Measurements from ENCODE around the gene CALM3. TPM values are rescaled to one million over a fixed set of nuclear protein-coding genes. Genes with fewer than 3 reads are reported as not detected.

The CALM3 gene
- total RNA-seq, 3 donors from 2014 or later = 85.9 to 129 (median 86.6) TPM

GRCh38 chr19:46656541-46656940, 55.4 kb downstream of the CALM3 start:
- Histone ChIP-seq H3K36me3 (no peaks in the 10 kb centered on the region), H3K27ac (no peak overlapping the region), H3K27me3 (peaks cover 0 to 18% of the 10 kb centered on the region in 2 donors), H3K9me3 (no peaks in the 10 kb centered on the region), H3K4me1 (peaks cover 5 to 12% of the 10 kb centered on the region in 2 donors), H3K4me3 (no peak overlapping the region)
- DNase-seq (ENCODE audit: low spot score in 2 of 2) = no peak
- TF ChIP-seq CTCF (IDR thresholded peaks at IDR 0.05) (no peak), POLR2AphosphoS5 (IDR thresholded peaks at IDR 0.05) (no peak), POLR2A (IDR thresholded peaks at IDR 0.05) (no peak)
- intact Hi-C loops (cut with DNase I; ENCODE audit: low total_unique reads) = no loop called here

GRCh38 chr19:46659151-46660007, 58.2 kb downstream of the CALM3 start:
- peak overlapping the region; percentile 54 to 88 (median 63) for H3K4me3 ChIP-seq

GRCh38 chr19:46660008-46660517, 58.9 kb downstream of the CALM3 start:
- Histone ChIP-seq H3K36me3 (no peaks in the 10 kb centered on the region), H3K27ac (peak overlapping the region; percentile 67 to 82), H3K27me3 (peaks cover 0 to 18% of the 10 kb centered on the region in 2 donors), H3K9me3 (no peaks in the 10 kb centered on the region), H3K4me1 (peaks cover 5 to 12% of the 10 kb centered on the region in 2 donors), H3K4me3 (peak overlapping the region; percentile 54 to 88 (median 63))
- DNase-seq (ENCODE audit: low spot score in 2 of 2) = no peak
- TF ChIP-seq CTCF (IDR thresholded peaks at IDR 0.05) = no peak
- no peak for TF ChIP-seq POLR2AphosphoS5 (IDR thresholded peaks at IDR 0.05)
- TF ChIP-seq POLR2A (IDR thresholded peaks at IDR 0.05) = no peak
- intact Hi-C loops (cut with DNase I; ENCODE audit: low total_unique reads) = loop anchor here (5.0 kb wide), 1 partner anchor 43 kb away; no protein-coding TSS in a partner anchor

More at GRCh38 chr19:46659151-46660007, 58.2 kb downstream of the CALM3 start:
- no peak for DNase-seq (ENCODE audit: low spot score in 2 of 2)
- Histone ChIP-seq H3K9me3 (no peaks in the 10 kb centered on the region), H3K36me3 (no peaks in the 10 kb centered on the region), H3K4me1 (peaks cover 5 to 12% of the 10 kb centered on the region in 2 donors), H3K27me3 (peaks cover 0 to 18% of the 10 kb centered on the region in 2 donors), H3K27ac (peak overlapping the region; percentile 38 to 50)
- TF ChIP-seq CTCF (IDR thresholded peaks at IDR 0.05) = no peak
- no peak for TF ChIP-seq POLR2A (IDR thresholded peaks at IDR 0.05)
- no peak for TF ChIP-seq POLR2AphosphoS5 (IDR thresholded peaks at IDR 0.05)
- intact Hi-C loops (cut with DNase I; ENCODE audit: low total_unique reads) = loop anchor here (5.0 kb wide), 1 partner anchor 42 kb away; no protein-coding TSS in a partner anchor

Other genes starting within 250 kb of the CALM3 start
- 10 to 100 TPM in 2 of 3 donors, 1 to 10 TPM in 1; 2.2 to 29.7 (median 16.4) TPM for gene CCDC8, start 187.8 kb upstream of the CALM3 start, total RNA-seq
- gene PNMA8C, start 172.4 kb upstream of the CALM3 start, total RNA-seq = under 1 TPM in 2 of 3 donors, not detected in 1; 0.59 to 0.98 TPM
- gene PNMA8A, start 129.8 kb upstream of the CALM3 start, total RNA-seq = 1 to 10 TPM in 2 of 3 donors, under 1 TPM in 1; 0.80 to 8.8 (median 2.3) TPM
- 1 to 10 TPM; 1.6 to 4.2 (median 2.2) TPM for gene PNMA8B, start 105.5 kb upstream of the CALM3 start, total RNA-seq
- 1 to 10 TPM in 2 of 3 donors, under 1 TPM in 1; 0.29 to 6.9 (median 1.3) TPM for gene PTGIR, start 23.8 kb downstream of the CALM3 start, total RNA-seq
- not detected for gene GNG8, start 34.9 kb downstream of the CALM3 start, total RNA-seq
- gene DACT3, start 59.9 kb downstream of the CALM3 start, total RNA-seq = 1 to 10 TPM in 2 of 3 donors, under 1 TPM in 1; 0.48 to 3.9 (median 1.9) TPM
- 10 to 100 TPM; 13.1 to 36.7 (median 25.5) TPM for gene PRKD2, start 115.8 kb downstream of the CALM3 start, total RNA-seq
- gene FKRP, start 144.7 kb downstream of the CALM3 start, total RNA-seq = 10 to 100 TPM; 11.4 to 23.1 (median 12.1) TPM
- 10 to 100 TPM; 45.0 to 57.0 (median 53.7) TPM for gene STRN4, start 145.1 kb downstream of the CALM3 start, total RNA-seq
- gene SLC1A5, start 187.3 kb downstream of the CALM3 start, total RNA-seq = 100 to 1,000 TPM; 121 to 146 (median 121) TPM
- 100 to 1,000 TPM in 2 of 3 donors, 10 to 100 TPM in 1; 63.1 to 108 (median 101) TPM for gene AP2S1, start 249.5 kb downstream of the CALM3 start, total RNA-seq